Measurements from ENCODE around the gene CTSD.

DNA sequence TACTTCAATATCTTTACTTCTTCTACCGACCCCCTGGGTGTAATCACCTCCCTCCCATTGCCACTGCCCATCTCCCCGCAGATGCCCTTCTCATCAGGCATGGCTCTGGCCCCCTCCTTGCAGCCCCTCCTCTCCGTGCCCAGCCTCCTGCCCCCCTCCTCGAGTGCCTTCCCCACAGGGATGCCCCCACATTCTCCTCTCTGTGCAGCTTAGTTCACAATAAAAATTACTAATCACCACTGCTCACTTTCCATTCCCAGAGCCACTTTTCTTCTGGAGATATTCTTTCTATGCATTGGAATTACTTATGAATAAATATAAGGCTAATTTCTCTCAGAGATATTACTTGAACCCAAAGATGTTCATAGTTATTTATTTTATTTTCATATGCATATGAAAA, 35.4 kb downstream of the CTSD start:
- TF ChIP-seq, protein P1, sequence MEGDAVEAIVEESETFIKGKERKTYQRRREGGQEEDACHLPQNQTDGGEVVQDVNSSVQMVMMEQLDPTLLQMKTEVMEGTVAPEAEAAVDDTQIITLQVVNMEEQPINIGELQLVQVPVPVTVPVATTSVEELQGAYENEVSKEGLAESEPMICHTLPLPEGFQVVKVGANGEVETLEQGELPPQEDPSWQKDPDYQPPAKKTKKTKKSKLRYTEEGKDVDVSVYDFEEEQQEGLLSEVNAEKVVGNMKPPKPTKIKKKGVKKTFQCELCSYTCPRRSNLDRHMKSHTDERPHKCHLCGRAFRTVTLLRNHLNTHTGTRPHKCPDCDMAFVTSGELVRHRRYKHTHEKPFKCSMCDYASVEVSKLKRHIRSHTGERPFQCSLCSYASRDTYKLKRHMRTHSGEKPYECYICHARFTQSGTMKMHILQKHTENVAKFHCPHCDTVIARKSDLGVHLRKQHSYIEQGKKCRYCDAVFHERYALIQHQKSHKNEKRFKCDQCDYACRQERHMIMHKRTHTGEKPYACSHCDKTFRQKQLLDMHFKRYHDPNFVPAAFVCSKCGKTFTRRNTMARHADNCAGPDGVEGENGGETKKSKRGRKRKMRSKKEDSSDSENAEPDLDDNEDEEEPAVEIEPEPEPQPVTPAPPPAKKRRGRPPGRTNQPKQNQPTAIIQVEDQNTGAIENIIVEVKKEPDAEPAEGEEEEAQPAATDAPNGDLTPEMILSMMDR (IDR thresholded peaks at IDR 0.05; ENCODE audit: insufficient read depth, low read length, poor library complexity, severe bottlenecking) = no peak
- TF ChIP-seq EZH2phosphoT487 (conservative IDR thresholded peaks at IDR 0.05; ENCODE audit: low read length) = no peak
